HUES64 (cell line): ENCODE data around the gene CAPS.

Experiments used
- H3K27ac ChIP-seq: 2 replicates; pipeline ENCODE4 v1.7.0; 2013; ENCODE audit warnings: low read depth, low read length, inconsistent platforms
- H3K27me3 ChIP-seq: 2 replicates; pipeline ENCODE4 v1.6.1; 2013; ENCODE audit warnings: mild to moderate bottlenecking, low read length; ENCODE audit not compliant: insufficient read depth
- H3K36me3 ChIP-seq: 2 replicates; pipeline ENCODE4 v1.6.1; 2013; ENCODE audit warnings: mild to moderate bottlenecking, low read length; ENCODE audit not compliant: insufficient read depth
- H3K4me1 ChIP-seq: 2 replicates; pipeline ENCODE4 v1.6.1; 2013; ENCODE audit warnings: mild to moderate bottlenecking, low read length, moderate library complexity; ENCODE audit not compliant: insufficient read depth
- H3K4me3 ChIP-seq: 2 replicates; pipeline ENCODE4 v1.5.1; 2013; ENCODE audit warnings: mild to moderate bottlenecking, low read length, moderate library complexity
- H3K9ac ChIP-seq: 2 replicates; pipeline ENCODE4 v1.6.1; 2013; ENCODE audit warnings: mild to moderate bottlenecking, low read depth, low read length
- H3K9me3 ChIP-seq: 2 replicates; pipeline ENCODE4 v1.6.1; 2013; ENCODE audit warnings: low read depth, low read length; ENCODE audit not compliant: insufficient read depth
- WGBS: fragments of 150-250, 120-280 bp; methylation state at CpG from one replicate; pipeline ENCODE4 v1.1.7; 2013; ENCODE audit warnings: missing lambda C conversion rate; 5-methylcytosine and 5-hydroxymethylcytosine counted together

The CAPS gene

GRCh38 chr19:5953030-5953589 is 39.1 kb downstream of the CAPS start:
- H3K4me3 ChIP-seq = no peak overlapping the region
- H3K27ac ChIP-seq = peak overlapping the region; percentile 36; the same call in 1 of the 2 replicates
- H3K4me1 ChIP-seq = peaks cover 82% of the 10 kb centered on the region
- H3K9me3 ChIP-seq = no peaks in the 10 kb centered on the region
- no peak overlapping the region for H3K9ac ChIP-seq
- no peaks in the 10 kb centered on the region for H3K27me3 ChIP-seq
- H3K36me3 ChIP-seq = peaks cover 6% of the 10 kb centered on the region; the same call in 1 of the 2 replicates
- 62% methylated on average over 4 of the region's 5 CpGs for WGBS

- H3K27me3 ChIP-seq = no peaks in the 10 kb centered on the region
- H3K4me1 ChIP-seq = peaks cover 85% of the 10 kb centered on the region
- H3K9me3 ChIP-seq = no peaks in the 10 kb centered on the region
- H3K4me3 ChIP-seq = no peak overlapping the region
- no peak overlapping the region for H3K9ac ChIP-seq
- peaks cover 6% of the 10 kb centered on the region; the same call in 1 of the 2 replicates for H3K36me3 ChIP-seq
- peak overlapping the region; percentile 36; the same call in 1 of the 2 replicates for H3K27ac ChIP-seq
- 79% methylated on average over 17 of the region's 17 CpGs for WGBS
These were observed 39.7 kb downstream of the CAPS start for GRCh38 chr19:5953680-5954213.

- Histone ChIP-seq H3K36me3 (peaks cover 6% of the 10 kb centered on the region; the same call in 1 of the 2 replicates), H3K4me1 (peaks cover 81% of the 10 kb centered on the region), H3K4me3 (no peak overlapping the region), H3K27me3 (no peaks in the 10 kb centered on the region), H3K27ac (no peak overlapping the region), H3K9ac (no peak overlapping the region), H3K9me3 (no peaks in the 10 kb centered on the region)
- WGBS = 75% methylated on average over 6 of the region's 6 CpGs
These were observed 40.2 kb downstream of the CAPS start for GRCh38 chr19:5954293-5954692.

DNA sequence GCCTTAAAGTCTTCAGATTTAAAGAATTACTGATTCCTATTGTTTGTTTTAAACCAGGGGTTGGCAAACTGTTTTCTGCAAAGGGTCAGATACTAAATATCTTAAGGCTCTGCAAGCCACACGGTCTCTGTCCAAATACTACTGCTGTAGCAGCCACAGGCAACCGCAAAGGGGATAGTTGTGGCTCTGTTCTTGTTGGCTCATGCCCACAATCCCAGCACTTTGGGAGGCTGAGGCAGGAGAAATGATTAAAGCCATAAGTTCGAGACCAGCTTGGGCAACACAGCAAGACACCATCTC is 41.5 kb downstream of the CAPS start:
- peaks cover 68% of the 10 kb centered on the region for H3K4me1 ChIP-seq
- no peaks in the 10 kb centered on the region for H3K27me3 ChIP-seq
- 0 out of 2 replicates have a peak, but pooled peaks cover under 1% of the 10 kb centered on the region for H3K36me3 ChIP-seq
- H3K4me3 ChIP-seq = no peak overlapping the region
- WGBS = 93% methylated on average over 2 of the region's 3 CpGs
- no peaks in the 10 kb centered on the region for H3K9me3 ChIP-seq
- no peak overlapping the region for H3K9ac ChIP-seq
- H3K27ac ChIP-seq = no peak overlapping the region

DNA sequence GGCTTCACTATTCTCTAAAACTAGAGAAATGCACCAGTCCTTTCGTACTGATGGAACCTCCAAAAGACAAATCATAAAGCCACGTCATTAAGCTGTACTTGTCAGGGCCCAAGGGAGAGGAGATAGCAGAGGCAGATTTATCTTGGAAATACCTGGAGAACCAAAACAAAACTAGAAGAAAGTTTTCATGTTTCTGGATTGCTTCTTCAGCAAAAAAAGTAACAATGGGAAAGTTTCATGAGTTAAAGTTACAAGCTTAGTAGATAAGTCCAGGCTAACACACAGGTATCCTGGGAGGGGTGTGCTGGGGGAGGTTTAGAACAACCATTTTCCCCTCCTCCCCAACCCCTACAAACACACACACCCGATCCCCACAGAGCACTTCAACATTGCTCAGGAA is 42.3 kb downstream of the CAPS start:
- Histone ChIP-seq H3K27ac (no peak overlapping the region), H3K9me3 (no peaks in the 10 kb centered on the region), H3K4me1 (peaks cover 61% of the 10 kb centered on the region), H3K36me3 (no peaks in the 10 kb centered on the region), H3K4me3 (no peak overlapping the region), H3K9ac (no peak overlapping the region), H3K27me3 (no peaks in the 10 kb centered on the region)
- WGBS = 87% methylated on average over 3 of the region's 3 CpGs

GRCh38 chr19:5956728-5957127 is 42.7 kb downstream of the CAPS start:
- Histone ChIP-seq H3K9me3 (no peaks in the 10 kb centered on the region), H3K4me3 (no peak overlapping the region), H3K27ac (no peak overlapping the region), H3K27me3 (no peaks in the 10 kb centered on the region), H3K4me1 (peaks cover 57% of the 10 kb centered on the region), H3K36me3 (no peaks in the 10 kb centered on the region), H3K9ac (no peak overlapping the region)
- 95% methylated on average over 12 of the region's 12 CpGs for WGBS

DNA sequence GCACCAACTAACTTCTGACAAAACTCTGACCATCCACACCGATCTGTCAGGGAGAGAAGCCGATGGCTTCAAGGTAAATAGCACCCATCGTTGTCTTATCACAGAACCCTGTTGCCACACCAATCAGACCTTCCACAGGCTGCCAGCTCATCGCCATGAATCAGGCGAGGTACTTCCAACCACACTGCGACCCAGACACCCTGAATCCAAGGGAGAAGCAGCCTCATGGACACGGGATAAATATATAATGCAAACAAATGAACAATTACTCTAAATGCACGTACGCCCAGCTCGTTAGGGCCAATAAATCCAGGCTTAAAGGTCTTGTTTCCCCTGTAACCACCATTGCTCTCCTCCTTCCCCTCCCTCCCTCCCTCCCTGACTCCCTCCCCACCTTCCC is 43.1 kb downstream of the CAPS start:
- 85% methylated on average over 10 of the region's 10 CpGs for WGBS
- H3K27ac ChIP-seq = no peak overlapping the region
- no peaks in the 10 kb centered on the region for H3K27me3 ChIP-seq
- no peaks in the 10 kb centered on the region for H3K9me3 ChIP-seq
- peaks cover 56% of the 10 kb centered on the region for H3K4me1 ChIP-seq
- H3K36me3 ChIP-seq = no peaks in the 10 kb centered on the region
- no peak overlapping the region for H3K4me3 ChIP-seq
- H3K9ac ChIP-seq = no peak overlapping the region

- Histone ChIP-seq H3K27ac (no peak overlapping the region), H3K9me3 (no peaks in the 10 kb centered on the region), H3K9ac (peak overlapping the region; percentile 24; the same call in 1 of the 2 replicates), H3K36me3 (no peaks in the 10 kb centered on the region), H3K27me3 (no peaks in the 10 kb centered on the region), H3K4me1 (peaks cover 51% of the 10 kb centered on the region), H3K4me3 (no peak overlapping the region)
- 73% methylated on average over 21 of the region's 21 CpGs for WGBS
These were observed 44.2 kb downstream of the CAPS start for GRCh38 chr19:5958074-5958850.

DNA sequence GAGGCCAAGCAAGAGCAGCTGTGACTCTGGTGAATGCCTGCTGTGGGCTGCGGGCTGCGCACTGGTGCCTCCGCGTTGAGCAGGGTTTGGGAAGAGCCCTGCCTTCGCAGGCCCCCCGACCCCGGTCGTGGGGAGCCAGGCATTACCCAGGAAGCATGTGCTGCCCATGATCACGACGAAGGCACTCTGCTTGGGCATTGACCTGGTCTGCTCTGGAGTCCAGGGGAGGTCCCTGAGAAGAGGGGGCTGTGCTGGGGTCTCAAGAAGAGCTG is 44.7 kb downstream of the CAPS start:
- Histone ChIP-seq H3K4me3 (no peak overlapping the region), H3K9me3 (no peaks in the 10 kb centered on the region), H3K27ac (no peak overlapping the region), H3K36me3 (no peaks in the 10 kb centered on the region), H3K9ac (peak overlapping the region; percentile 24; the same call in 1 of the 2 replicates), H3K4me1 (peaks cover 45% of the 10 kb centered on the region), H3K27me3 (no peaks in the 10 kb centered on the region)
- WGBS = 92% methylated on average over 10 of the region's 10 CpGs

- Histone ChIP-seq H3K27ac (no peak overlapping the region), H3K9me3 (no peaks in the 10 kb centered on the region), H3K4me3 (no peak overlapping the region), H3K4me1 (peaks cover 39% of the 10 kb centered on the region), H3K27me3 (no peaks in the 10 kb centered on the region), H3K36me3 (no peaks in the 10 kb centered on the region), H3K9ac (no peak overlapping the region; the same call in 1 of the 2 replicates)
- 95% methylated on average over 14 of the region's 14 CpGs for WGBS
These were observed 45.4 kb downstream of the CAPS start for GRCh38 chr19:5959260-5960004.
